Endometrium (tissue), 2 donors: ENCODE data around the gene NXPH1.

Experiments
- FAIRE-seq: peaks from 2 replicates; lab custom pipeline; 2012; peaks lifted over from hg19 to GRCh38; lab: Jason Lieb, UNC
- donor health status: control.
- donor health status: control.

Gene NXPH1

DNA sequence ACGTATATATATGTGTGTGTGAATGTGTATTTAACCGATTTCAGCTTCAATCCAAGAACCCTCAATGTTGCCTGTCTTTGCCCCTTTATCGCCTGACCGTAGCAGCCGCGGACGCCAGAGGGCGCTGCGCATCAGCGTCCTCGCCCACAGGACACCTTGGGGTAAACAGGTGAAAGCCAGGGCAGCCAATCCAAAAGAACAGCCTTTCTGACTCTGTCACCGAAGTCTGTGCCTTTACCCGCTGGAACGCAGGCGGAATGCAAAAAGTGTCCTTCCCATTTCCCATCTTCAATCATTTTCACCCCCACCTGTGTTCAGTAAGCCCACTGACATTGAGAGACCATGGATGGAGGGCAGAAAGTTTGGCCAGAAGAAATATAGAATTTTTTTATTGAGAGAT is 3.6 kb downstream of the NXPH1 start:
- FAIRE-seq = no peak

DNA sequence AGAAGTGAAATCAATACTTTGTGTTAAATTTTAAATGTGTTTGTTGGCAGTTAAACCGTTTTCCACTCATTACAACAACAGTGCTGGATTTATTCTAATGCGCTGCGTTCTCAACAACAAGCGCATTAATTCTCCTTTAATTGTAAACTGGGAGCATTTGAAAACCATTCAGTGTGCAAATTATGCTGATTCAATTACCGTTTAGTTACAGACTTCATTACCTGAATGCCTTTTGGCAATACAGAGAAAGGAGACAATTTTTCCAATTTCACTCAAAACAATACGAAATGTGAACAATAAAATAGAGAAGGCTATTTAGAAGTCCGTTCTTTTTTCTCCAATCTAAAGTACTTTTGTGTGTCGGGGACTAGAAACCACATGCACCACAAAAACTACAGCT is 4.2 kb downstream of the NXPH1 start:
- FAIRE-seq = no peak

DNA sequence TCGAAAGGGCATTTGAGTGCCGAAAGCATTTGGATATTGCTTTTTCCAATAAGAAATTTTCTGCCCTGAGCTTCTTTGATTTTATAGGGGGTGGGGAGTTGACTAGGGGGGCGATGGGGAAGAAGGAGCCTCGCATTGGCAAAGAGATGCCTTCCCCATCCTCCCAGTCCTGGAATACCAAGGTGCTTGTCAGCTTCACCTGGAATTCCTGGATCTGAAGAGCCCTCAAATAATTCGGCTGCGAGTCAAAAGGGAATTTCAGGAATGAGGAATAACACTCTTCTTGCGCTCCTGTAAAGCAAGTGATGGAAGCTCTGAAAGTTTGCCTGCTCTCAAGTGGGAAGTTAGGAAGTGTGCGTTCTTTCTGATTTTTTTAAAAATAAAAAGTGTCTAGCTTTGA is 7.3 kb downstream of the NXPH1 start:
- no peak for FAIRE-seq

DNA sequence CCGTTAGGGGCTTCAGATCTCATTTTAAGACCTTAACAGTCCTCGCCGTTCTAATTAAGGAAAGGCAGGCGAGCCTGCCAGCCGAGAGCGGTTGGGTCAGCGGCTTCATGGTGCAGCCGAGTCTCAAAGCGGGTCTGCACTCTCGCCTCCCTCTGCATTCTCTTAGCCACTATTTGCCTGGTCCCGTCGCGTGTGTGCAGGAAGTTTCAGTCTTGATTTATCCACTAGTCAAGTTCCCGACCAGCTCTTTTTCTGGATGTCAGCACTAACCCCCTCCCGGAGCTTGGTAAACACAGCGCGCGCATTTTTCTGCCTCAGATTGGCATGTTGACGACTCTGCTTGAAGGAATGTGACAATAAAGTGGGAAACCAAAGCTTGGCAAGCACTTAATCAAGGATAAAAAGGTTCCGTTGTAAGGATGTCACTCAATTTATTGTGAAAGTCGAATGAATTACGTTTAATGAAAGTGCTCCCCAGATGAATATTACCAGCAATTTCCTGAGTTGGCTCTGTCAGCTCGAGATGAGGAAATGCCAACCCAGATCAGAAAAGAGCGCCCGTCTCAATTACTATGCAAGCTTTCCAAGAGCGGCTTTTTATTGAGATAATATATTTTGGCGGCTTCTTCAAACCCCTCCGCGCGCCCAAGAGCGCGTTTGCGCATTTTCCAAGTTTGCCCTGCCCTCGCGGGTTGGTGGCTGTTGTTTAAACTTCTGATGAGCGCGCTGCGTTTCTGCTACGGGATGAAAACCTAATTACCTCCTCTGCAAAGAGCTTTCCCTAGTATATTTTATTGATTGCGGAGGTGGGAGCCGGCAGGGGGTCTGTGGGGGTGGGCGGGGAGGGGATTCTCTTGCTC is 7.9 kb downstream of the NXPH1 start:
- no peak for FAIRE-seq

DNA sequence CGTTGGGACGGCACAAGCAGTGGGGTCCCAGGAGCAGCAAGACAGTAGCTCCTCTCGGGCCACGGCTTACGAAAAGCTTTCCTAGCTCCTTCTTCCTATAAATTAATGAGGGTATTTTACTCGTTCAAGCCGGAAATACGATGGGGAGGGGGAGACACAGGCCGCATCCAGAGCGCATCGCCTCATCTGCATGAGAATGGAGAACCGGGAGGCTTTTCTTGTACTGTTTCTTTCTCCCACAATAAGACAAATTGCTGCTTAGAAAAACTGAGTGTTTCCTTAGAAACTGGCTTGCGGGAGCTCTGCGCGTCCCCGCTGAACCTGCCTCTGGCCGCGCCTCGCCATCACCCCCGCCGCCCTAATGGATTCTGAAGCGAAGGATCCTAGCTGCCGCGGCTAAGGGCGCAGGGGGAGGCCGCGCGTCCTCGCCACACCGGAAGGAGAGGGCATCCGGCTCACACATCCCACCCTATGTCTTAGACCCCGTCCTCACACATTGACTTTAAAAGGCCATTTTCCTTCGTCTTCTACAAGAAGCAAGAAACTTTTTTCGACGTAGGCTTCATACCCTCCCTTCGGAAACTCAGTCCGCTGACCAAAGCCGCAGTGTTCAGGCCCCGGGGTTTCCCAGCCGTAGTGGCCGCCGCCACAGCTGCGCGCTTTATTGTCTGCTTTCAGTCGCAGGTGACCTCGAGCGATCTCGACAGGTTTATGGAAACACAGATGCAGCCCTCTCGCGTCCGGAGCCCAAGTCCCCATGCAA is 8.8 kb downstream of the NXPH1 start:
- no peak for FAIRE-seq

DNA sequence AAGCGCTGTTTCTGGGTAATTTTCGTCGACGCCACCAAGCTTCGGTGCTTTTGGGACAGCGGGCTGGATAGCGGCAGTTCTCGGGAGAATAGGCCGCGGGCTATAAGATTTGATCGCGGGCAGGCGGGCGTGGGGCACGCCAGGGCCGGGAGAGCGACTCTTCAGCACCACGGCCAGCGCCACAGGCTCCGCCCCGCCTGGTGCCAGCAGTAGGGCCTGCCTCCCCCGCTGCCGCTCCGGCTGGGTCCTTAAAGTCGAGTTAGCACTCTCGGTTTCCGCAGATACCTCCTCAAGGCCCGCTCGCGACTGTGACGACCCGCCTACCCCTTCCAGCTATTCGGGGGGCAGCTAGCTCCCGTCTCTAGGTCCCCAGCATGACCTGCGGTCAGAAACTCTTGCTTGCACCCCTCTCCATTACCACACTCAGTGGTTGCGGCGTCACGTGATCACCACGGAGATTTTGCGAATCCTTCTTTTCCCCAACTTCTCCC is 9.4 kb downstream of the NXPH1 start:
- no peak for FAIRE-seq

DNA sequence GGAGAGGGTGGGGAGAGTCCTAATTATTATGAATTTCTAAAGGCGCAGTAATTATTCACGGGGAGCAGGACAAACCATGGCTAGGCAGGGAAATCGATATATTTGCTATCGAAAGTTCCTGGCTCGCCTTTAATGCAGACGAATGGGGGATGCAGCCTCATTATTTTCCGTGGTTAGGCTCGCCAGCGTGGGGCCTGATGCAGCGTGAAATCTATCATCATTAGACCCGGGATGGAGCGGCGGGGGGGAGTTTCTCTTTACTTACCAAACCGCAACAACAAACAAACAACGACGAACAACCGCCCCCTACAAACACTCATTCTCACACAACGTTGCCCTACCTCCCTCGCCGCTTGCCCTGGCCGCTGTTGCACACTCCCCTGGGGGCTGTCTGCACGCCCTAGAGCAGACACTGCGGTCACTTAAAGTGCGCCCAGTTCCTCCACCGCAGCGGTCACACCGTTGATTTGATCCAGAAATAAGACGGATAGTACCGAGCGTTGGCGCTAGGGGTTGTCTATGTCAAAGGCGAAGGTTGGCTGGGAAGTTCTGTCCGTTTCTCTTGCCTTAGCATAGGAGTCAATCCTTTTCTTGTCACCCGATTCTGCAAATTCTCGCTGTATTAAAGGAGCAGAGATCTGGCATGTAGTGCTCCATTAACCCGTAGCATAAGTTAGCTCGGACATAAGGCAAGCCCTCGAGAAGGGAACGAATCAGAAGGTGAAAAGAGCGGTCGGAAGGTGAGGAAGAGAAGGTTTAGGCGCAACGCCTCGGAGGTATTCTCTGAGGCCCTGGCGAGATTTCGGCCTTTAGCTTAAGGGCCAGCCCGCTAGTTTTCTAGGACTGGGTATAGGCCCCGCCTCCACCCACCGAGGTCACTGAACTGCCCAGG is 10.4 kb downstream of the NXPH1 start:
- FAIRE-seq = no peak

DNA sequence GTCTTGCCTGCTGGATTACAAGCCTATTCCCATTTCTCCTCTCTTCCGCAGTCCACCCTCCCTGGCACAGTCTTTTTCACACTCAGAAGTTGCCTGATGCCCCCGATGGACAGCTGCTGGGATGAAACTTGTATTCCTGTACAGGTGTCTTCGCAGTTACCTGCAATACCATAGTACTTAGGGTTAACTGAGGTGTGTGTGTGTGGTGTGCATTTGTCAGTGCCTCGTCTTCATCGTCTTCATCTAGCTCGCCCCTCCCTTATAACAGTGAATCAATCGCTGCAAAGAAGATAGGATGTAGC is 11.0 kb downstream of the NXPH1 start:
- no peak for FAIRE-seq

DNA sequence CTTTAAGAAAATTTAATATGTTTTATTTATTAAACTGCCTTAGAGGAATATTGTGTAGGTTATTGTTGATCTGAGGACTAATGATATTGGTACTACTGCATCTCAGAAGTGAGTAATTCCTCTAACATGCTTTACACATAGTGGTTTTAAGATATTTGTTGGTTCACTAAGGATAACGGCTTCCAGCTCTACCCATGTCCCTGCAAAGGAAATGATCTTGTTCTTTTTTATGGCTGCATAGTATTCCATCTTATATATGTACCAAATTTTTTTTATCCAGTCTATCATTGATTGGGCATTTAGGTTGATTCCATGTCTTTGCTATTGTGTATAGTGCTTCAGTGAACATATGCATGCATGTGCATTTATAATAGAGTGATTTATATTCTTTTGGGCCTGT is 20.1 kb downstream of the NXPH1 start:
- no peak for FAIRE-seq

DNA sequence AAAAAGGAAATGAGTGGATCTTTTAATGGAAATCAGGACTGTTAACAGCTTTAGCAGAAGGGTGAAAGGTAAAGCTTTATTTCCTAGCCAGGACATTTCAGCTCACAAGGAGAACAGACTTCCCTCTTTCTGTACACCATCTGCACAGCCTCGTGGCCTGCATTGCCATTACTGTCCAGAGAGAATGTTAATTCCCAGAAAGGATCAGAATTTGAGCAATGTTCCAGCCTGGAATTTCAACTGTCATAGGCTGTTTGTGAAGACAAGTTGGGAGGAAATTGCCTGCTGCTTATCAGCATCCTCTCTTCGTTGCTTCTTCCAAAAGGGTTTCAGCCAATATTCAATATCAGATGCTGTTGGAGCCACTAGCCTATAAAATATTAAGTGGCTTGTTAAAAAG is 22.0 kb downstream of the NXPH1 start:
- FAIRE-seq = no peak

DNA sequence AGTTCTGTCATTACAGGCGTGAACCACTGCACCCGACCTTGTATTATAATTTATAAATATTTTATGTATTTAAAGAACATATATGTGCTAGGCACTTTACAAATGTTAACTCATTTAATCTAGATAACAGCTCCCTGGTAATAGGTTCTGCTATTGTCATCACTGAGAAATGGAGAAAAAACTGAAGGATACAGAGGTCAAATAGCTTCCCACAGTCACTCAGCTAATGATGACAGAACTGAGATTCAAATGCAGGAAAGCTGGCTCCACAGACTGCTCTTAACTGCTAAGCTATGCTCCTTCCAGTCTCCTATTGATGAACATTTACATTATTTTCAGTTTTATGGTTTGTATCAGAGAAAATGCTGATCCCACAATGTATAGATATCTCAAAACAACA is 28.9 kb downstream of the NXPH1 start:
- no peak for FAIRE-seq

DNA sequence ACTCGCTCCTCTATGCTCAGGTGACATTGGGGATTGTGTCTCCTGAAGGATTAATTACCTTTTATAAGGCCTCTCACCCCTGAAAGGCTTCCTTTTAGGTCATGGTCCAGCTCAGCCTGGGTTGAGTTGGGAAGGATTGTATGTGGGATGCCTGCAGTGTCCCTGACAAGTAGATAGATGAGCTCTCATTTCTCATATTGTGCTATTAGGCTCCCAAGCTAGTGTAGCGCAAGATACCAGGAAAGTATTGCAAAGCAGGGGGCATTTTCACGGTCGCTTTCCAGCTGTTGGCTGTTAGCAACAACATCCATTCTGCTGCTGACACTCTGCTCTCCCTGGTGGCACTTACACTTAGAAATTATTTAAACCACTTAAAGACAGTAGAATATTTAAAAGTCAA is 31.9 kb downstream of the NXPH1 start:
- FAIRE-seq = no peak

DNA sequence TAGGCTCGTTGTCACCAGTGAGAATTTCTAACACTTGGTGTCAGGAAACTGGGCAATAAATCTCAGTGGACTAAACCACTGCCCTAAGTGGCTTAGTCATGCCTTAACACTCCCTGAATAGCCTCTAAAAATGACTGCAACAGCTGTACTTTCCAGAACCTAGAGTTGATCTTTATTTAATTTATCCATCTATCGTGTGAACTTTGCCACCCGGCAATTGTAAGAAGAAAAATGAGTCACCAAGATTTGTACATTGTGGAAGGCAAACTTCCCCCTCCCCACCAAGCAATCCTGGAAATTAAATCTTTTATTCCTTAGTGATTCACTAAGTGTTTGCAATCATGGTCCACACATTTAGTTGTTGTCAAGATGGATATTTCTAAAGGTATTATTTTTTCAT is 47.1 kb downstream of the NXPH1 start:
- FAIRE-seq = no peak

DNA sequence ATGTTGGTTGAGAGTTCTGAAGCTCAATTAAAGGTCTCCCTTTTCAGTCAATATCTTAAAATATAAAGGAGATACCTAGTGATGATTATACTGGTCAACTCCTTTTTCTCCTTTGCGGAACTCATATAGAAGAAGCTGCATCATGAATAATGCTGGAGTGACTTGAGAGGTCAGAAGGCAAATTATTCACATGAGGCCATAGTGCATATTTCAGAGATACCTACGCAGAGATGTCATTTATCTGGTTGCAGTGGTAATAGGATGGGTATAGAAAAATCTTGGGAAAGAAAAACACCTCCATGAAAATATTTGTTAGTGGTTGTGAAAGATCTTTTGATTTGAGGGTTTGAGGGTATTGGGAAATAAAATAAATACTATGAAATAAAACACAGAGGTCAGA is 47.7 kb downstream of the NXPH1 start:
- FAIRE-seq = no peak

DNA sequence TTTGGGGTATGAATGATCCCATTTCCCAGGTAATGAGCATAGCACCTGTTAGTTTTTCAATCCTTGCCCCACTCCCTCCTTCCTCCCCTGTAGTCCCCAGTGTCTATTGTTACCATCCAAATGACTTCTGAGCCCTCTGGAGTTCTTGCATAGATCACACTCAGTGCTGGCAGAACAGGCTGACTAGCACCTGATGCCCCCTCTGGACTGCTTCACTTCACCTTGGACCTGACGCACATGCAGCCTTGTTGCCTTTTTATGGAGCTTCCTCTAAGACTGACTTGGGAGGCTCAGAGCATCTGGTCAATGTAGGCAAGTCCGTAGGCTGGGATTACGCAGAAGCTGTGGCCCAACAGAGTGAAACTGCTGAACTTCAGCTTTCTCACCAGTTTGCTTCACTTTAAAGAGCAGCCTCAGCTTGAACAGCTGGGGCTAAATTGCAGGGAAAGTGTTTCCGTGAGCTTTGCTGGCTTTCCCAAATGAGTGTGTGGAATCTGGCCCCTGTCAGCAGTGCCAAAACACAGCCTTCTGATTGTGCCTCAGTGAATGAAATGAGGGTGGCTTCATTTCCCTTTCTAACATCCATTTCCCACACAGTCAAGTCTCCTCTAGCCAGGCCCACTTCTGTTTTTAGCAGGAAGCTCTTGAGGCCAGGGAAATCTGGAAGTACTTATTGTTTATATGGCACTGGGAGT is 48.5 kb downstream of the NXPH1 start:
- no peak for FAIRE-seq

DNA sequence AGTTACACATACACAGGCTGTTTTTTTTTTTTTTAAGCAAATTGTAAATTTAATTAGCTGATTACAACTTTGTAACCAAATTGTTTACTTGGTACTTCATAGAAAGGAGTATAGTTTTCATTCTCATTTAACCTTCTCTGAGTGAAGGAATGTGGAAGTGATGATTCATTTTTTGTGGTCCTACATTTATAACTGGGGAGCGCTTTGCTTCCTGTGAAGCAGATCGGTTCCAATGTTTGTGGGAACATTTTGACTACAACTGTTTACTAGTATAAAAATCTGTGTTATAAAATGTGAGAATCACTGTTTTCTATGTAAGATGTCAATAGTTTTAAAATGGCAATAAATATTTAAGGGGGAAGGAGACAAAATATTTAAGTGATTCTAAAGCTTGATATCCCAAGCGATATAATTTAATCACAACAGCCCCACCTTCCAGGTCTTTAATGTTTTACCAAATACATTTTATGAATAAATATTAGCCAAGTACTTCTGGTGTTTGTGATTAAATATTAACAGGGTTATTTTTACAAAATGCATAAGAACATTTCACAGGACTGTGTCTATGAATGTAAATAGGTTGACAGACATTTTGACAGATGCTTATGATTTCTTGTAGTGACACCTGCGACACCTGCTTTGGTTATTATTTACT is 57.1 kb downstream of the NXPH1 start:
- FAIRE-seq = peak; percentile 71

DNA sequence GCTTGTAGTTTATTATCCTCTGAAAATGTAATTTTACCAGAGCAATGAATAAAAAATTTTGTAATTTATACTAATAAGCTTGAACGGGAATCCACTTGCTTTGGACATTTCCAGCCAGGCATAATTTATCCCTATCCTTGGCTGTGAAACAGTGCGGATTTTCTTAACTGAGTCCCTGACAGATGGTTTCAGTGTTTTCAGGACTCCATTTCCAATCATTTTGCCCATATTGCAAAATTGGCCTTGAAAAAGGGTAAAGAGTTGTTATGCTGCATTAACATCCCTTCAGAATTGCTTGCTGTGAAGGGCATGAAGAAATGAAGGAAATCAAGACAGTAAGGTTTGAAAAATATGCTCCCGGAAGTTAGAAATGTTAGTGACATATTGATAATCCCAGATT is 57.7 kb downstream of the NXPH1 start:
- no peak for FAIRE-seq

DNA sequence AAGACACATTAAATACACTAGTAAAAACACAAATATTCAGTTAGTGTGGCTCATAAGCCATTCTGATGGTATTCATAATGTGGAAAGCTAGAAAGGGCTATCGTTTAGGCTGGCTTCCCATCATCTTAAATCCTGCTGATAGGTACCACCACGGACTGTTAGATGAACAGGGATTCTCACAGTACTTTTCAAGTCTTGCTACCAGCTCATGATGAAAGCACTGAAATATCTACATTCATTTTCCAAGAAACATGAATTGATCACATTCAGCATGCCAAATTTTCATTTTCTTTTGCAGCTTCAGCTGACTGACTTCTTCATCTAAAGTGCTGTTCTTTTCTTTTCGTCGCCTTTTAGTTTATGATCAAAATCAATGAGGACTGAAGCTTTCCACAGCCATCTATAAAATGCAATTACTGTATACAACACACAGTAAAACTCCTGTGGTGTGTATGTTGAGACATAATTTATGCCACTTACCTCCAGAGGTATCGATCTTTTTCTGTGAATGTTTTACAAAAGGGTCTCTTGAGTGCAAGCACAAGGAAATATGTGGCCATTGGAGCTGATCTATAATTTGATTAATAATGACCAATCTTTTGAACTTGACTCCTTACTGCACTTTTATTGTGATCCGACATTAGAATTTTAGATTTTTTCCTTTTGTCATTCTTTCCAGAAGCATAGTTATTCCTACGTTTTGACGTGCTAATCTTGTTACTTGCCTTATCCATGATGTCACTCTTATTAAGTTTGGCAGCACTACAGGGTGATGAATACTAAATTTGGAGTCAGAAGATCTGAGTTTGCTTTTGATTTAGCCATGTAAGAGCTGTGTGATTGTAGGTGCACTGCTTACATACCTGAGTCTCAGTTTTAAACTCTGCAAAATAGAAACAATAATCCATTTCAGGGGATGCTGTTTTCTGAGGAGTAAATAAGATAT is 58.4 kb downstream of the NXPH1 start:
- FAIRE-seq = no peak

DNA sequence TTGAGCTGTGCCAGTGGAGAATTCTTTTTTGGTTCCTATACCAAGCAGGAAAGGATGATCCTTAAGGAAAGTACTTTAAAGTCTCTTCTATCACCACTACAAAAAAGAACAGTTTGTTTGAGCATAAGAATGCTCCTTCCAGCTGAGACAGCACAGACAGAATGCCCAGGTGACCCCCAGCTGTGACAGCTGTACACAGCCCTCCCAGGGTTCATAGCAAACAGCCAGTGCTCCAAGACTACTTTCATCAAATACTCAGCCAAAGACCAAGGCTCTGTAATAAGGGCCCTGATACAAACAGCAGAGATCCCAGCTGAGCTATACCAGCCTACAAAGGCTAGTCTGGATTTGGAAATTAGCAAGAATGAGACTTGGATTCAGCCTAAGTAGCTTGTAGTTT is 65.7 kb downstream of the NXPH1 start:
- FAIRE-seq = no peak

DNA sequence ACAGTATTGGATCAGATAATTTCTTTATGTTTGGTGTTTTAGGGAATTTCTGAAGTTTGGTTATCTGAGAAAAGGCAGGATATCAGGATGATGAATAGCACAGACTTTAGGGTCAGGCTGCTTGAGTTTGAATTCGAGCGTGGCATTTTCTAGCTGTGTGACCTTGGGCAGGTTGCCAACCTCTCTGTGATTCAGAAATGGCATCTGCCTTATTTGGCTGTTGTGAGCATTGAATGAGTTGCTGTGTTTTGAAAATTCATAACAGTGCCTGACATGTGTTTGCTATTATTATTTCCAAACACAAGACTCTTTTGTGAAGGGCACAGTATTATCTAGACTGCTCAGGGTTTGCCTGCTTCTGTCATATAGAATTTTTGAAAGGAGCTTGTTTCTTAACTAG is 66.9 kb downstream of the NXPH1 start:
- FAIRE-seq = no peak
